Stomach (tissue), 4 donors: ENCODE results near the gene SMIM14.

Experiments used
- EP300 ChIP-seq: sonication (generic); formaldehyde crosslinking; IDR thresholded peaks from one replicate; pipeline ENCODE4 v1.6.1; 2017; ENCODE audit warnings: antibody characterized with exemption
- POLR2A ChIP-seq, 4 donors: fragments of 450-650 bp; IDR thresholded peaks; one replicate each; pipeline ENCODE4 v1.6.1; 2016; ENCODE audit warnings: antibody characterized with exemption in 4 of 4, control low read depth in 2 of 4, mild to moderate bottlenecking in 1 of 4, moderate library complexity in 1 of 4

DNA sequence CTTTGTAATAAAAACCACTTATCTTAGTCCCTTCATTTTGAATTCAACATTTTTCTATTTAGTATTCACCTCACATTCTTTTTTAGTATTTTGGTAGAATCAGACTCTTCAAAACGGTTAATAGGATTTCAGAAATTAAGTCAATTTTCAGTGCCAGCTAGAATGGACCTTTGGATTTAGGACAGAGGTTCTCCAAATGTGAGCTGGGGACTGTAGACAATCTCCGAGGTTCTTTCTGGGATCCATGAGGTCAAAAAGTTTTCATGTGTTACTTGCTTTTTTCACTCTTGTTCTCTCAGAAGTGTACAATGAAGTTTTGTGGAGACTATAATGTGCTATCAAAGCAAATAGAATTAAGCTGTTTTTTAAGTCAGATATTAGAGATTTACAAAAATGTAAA is 109.1 kb downstream of the SMIM14 start:
- TF ChIP-seq POLR2A (IDR thresholded peaks at IDR 0.05) (no peak), EP300 (no peak)
